Thyroid gland (tissue), 4 donors: ENCODE results near the gene MTF2. TPM values are rescaled to one million over a fixed set of nuclear protein-coding genes. Genes with fewer than 3 reads are reported as not detected.

Experiments
- DNase-seq, 2 donors: peaks; one replicate each; pipeline ENCODE4 v3.0.0-alpha.2; 2019
- H3K27ac ChIP-seq, 3 donors: fragments of 200-600 bp; sonication (generic); 1 replicate in 2 of 3; 2 replicates in 1 of 3; pipeline ENCODE4 v1.5.1; 2016 to 2019; ENCODE audit warnings: mild to moderate bottlenecking in 1 of 3, moderate library complexity in 1 of 3
- H3K27me3 ChIP-seq: fragments of 200-600 bp; sonication (generic); one replicate; pipeline ENCODE4 v1.5.1; 2019
- H3K36me3 ChIP-seq, 2 donors: fragments of 200-600 bp; sonication (generic); one replicate each; pipeline ENCODE4 v1.5.1; 2016 to 2019
- H3K4me1 ChIP-seq, 2 donors: fragments of 200-600 bp; sonication (generic); one replicate each; pipeline ENCODE4 v1.5.1; 2017 to 2019
- H3K4me3 ChIP-seq, 3 donors: fragments of 200-600 bp; sonication (generic); replicated peaks in 1 of 3; 1 replicate in 2 of 3; 2 replicates in 1 of 3; pipeline ENCODE4 v1.5.1; 2016; ENCODE audit warnings: mild to moderate bottlenecking in 1 of 3
- H3K9me3 ChIP-seq: fragments of 200-600 bp; sonication (generic); one replicate; pipeline ENCODE4 v1.5.1; 2017
- POLR2A ChIP-seq, 2 donors: fragments of 450-650 bp; IDR thresholded peaks; one replicate each; pipeline ENCODE4 v1.6.1; 2017; ENCODE audit warnings: antibody characterized with exemption in 2 of 2, mild to moderate bottlenecking in 2 of 2, moderate library complexity in 1 of 2
- WGBS, 2 donors: methylation state at CpG; one replicate each; pipeline ENCODE4 v1.1.5; 2017; 5-methylcytosine and 5-hydroxymethylcytosine counted together
- intact Hi-C: fragments of 100-400 bp; cut with DNase I; formaldehyde crosslinking; loops from one replicate; pipeline ENCODE4 v1.15.1; 2023
- total RNA-seq, 4 donors: library from RNA; depleted of rRNA; stranded (reverse); fragments of >200 nt; gene quantifications; one replicate each; pipeline ENCODE4 v1.2.3, GENCODE V29; 2016
- TF ChIP-seq, protein P1 (sequence below), 6 experiments: fragments of 200-600 bp in 3 of 6; fragments of 450-650 bp in 3 of 6; sonication (generic) in 3 of 6; IDR thresholded peaks; one replicate each; pipeline ENCODE4 v1.5.1; 2016 to 2019; ENCODE audit warnings: antibody characterized with exemption in 6 of 6, mild to moderate bottlenecking in 2 of 6, inconsistent platforms in 1 of 6, moderate library complexity in 1 of 6

Gene MTF2
- total RNA-seq, 4 donors from 2014 or later, result 29.2 to 59.8 (median 35.0) TPM

DNA sequence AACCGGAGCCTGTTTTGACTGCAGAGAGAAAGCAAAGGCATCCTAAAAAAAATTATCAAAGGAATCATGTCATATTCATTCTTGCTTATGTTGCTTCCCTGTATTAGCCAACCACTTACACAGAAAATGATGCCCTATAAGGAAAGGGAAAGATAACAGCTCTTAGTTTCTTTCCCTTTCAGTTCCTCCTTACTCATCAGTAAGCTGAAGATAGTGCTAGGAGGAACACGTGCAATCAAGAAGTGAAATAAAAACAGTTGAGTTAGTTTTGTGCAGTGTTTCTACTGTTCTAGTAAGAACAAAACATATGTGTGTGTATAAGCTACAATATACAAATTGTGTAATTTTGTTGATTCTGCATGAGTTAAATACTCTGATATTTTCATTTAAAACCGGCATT is 45.3 kb upstream of the MTF2 start:
- DNase-seq, result no peak
- H3K27me3 ChIP-seq, result no peaks in the 10 kb centered on the region
- H3K9me3 ChIP-seq, result no peaks in the 10 kb centered on the region
- no peak for TF ChIP-seq POLR2A (IDR thresholded peaks at IDR 0.05)
- TF ChIP-seq, protein P1, sequence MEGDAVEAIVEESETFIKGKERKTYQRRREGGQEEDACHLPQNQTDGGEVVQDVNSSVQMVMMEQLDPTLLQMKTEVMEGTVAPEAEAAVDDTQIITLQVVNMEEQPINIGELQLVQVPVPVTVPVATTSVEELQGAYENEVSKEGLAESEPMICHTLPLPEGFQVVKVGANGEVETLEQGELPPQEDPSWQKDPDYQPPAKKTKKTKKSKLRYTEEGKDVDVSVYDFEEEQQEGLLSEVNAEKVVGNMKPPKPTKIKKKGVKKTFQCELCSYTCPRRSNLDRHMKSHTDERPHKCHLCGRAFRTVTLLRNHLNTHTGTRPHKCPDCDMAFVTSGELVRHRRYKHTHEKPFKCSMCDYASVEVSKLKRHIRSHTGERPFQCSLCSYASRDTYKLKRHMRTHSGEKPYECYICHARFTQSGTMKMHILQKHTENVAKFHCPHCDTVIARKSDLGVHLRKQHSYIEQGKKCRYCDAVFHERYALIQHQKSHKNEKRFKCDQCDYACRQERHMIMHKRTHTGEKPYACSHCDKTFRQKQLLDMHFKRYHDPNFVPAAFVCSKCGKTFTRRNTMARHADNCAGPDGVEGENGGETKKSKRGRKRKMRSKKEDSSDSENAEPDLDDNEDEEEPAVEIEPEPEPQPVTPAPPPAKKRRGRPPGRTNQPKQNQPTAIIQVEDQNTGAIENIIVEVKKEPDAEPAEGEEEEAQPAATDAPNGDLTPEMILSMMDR (IDR thresholded peaks at IDR 0.05), result no peak
- no peaks in the 10 kb centered on the region for H3K36me3 ChIP-seq
- no peak overlapping the region for H3K27ac ChIP-seq
- no peaks in the 10 kb centered on the region for H3K4me1 ChIP-seq
- intact Hi-C loops, result no loop called here
- H3K4me3 ChIP-seq, result no peak overlapping the region
- whole genome bisulfite sequencing, 2 donors, result 76 to 77% methylated on average over 3 of the region's 3 CpGs

DNA sequence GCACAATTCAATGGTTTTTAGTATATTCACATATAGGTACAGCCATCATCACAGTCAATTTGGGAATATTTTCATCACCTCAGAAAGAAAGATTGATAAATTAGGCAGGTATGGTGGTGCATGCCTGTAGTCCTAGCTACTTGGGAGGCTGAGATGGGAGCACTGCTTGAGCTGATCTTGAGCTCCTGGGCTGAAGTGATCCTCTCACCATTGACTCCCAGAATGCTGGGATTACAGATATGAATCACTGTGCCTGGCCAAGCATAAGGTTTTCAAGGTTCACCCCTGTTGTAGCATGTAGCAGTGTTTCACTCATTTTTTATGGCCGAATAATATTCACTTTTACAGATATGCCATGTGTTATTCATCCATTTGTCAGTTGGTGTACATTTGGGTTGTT is 44.7 kb upstream of the MTF2 start:
- H3K27ac ChIP-seq, result no peak overlapping the region
- no peaks in the 10 kb centered on the region for H3K27me3 ChIP-seq
- no peaks in the 10 kb centered on the region for H3K36me3 ChIP-seq
- WGBS, 2 donors, result 97 to 98% methylated on average over 1 of the region's 1 CpG
- no peaks in the 10 kb centered on the region for H3K9me3 ChIP-seq
- TF ChIP-seq, protein P1 (IDR thresholded peaks at IDR 0.05), result no peak
- no peak for TF ChIP-seq POLR2A (IDR thresholded peaks at IDR 0.05)
- no peaks in the 10 kb centered on the region for H3K4me1 ChIP-seq
- no peak for DNase-seq
- no peak overlapping the region for H3K4me3 ChIP-seq
- intact Hi-C loops, result no loop called here

DNA sequence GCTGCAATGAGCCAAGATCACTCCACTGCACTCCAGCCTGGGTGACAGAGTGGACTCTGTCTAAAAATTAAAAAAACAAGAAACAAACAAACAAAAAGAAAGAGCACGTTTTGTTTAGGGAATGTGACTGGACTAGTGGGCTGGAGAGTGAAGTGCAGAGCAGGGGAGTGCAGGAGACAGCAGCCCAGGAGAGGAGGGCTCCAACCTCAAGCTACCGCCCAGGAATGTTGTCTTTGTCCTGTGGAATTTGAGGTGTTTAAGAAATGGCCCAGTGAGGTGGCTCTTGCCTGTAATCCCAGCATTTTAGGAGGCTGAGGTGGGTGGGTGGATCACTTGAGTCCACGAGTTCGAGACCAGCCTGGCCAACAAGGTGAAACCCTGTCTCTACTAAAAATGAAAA is 42.4 kb upstream of the MTF2 start:
- Histone ChIP-seq H3K4me1 (no peaks in the 10 kb centered on the region), H3K36me3 (no peaks in the 10 kb centered on the region), H3K9me3 (no peaks in the 10 kb centered on the region), H3K27me3 (no peaks in the 10 kb centered on the region), H3K4me3 (no peak overlapping the region), H3K27ac (no peak overlapping the region)
- no peak for DNase-seq
- 65 to 66% methylated on average over 4 of the region's 4 CpGs for WGBS, 2 donors
- intact Hi-C loops, result no loop called here
- no peak for TF ChIP-seq POLR2A (IDR thresholded peaks at IDR 0.05)
- TF ChIP-seq, protein P1 (IDR thresholded peaks at IDR 0.05), result no peak

DNA sequence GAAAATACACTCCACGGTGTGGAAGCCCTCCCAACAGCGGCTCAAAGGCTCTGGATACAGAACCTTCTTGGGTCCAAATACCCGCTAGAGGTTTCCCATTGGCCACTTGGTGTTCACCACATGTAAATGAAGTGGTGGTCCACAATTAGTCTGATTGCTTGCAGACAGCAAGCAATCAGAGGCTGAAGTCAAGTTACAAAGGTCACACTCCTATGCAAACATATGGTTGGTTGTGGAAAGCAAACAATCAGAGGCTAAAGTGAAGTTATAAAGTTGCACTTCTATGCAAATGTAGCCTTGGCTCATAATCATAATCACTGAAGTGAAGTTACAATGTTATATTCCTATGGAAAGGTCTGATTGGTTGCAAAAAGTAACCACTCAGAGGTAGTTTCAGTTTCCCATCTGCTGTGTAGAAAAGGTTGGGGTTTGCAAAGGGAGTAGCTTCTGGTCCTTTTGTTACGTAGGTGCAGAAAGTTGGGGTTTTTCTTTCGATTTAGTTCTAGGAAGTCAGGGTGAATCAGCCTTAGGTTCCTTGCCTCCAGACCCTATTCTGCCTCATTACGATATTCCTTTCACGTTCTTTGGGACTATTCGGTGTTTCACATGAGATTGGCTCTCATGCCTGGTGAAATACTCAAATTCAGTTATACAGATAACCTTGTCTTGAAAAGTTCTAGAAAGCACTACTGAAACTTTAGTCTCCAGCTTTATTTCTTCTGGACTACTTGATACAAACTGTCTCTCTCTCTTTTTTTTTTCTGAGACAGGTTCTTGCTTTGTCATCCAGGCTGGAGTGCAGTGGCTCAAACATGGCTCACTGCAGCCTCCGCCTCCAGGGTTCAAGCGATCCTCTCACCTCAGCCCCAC is 36.7 kb upstream of the MTF2 start:
- Histone ChIP-seq H3K27me3 (no peaks in the 10 kb centered on the region), H3K27ac (no peak overlapping the region), H3K4me3 (no peak overlapping the region), H3K9me3 (no peaks in the 10 kb centered on the region), H3K36me3 (no peaks in the 10 kb centered on the region), H3K4me1 (no peaks in the 10 kb centered on the region)
- DNase-seq, result no peak
- WGBS, 2 donors, result 70 to 80% methylated on average over 10 of the region's 10 CpGs
- TF ChIP-seq, protein P1 (IDR thresholded peaks at IDR 0.05), result no peak
- TF ChIP-seq POLR2A (IDR thresholded peaks at IDR 0.05), result no peak
- intact Hi-C loops, result no loop called here

DNA sequence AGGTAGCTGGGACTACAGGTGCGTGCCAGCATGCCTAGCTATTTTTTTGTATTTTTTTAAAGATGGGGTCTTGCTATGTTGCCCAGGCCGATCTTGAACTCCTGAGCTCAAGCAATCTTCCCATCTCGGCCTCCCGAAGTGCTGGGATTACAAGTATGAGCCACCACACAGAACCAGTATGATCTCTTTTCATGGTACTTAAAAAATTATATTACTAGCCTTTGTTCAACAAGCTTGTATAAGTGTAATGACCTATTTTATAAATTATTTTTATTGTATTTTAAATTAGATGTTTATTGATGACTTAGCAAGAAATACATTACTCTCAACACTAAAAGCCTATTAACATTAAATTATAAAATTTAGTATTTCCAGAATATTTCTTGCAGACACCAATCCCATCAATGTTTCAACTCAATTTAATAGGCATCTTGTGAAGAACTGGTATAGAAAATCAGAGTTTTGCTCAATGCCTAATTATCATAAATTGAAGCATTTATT is 36.0 kb upstream of the MTF2 start:
- no peak for DNase-seq
- 92 to 94% methylated on average over 4 of the region's 4 CpGs for WGBS, 2 donors
- no peak for TF ChIP-seq POLR2A (IDR thresholded peaks at IDR 0.05)
- TF ChIP-seq, protein P1 (IDR thresholded peaks at IDR 0.05), result no peak
- Histone ChIP-seq H3K4me1 (no peaks in the 10 kb centered on the region), H3K36me3 (no peaks in the 10 kb centered on the region), H3K27me3 (no peaks in the 10 kb centered on the region), H3K27ac (no peak overlapping the region), H3K4me3 (no peak overlapping the region), H3K9me3 (no peaks in the 10 kb centered on the region)
- intact Hi-C loops, result no loop called here
